ENCODE data around the gene S100A12. TPM values are rescaled to one million over a fixed set of nuclear protein-coding genes. Genes with fewer than 3 reads are reported as not detected.

The S100A12 gene
- total RNA-seq, 1 experiment from 2014 or later = not detected

DNA sequence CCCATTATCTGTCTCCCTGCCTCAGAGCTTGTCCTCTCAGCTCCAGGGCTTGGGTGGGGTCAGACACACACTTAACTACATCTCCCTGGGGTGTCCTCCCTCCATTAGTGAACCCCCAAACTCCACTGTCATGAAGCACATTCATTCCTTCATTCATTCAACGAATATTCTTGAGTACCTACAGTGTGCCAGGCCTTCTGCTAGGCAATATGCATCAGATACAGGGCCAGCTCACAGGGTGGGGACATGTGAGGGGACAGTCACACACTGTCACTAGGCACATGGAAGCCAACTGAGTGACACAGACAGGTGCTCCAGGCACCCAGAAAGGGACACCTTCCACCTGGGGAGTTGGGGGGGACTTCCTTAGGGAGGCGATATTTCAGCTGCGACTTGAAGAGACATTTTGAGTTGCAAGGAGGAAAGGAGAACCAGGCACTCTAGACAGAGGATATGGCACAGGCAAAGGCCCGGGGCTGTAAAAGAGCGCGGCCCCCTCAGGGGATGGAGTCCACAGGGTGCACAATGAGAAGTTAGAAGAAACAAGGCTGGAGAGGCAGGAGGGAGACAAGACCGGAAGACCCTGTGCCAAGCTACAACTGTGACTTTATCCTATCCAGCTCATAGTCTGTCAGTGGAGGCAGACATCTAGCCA lies 24.1 kb upstream of the S100A12 start:
- DNase-seq = no peak
- Histone ChIP-seq H3K4ac (ENCODE audit: low read depth, low read length) (no peak overlapping the region), H2AK5ac (ENCODE audit: insufficient read length, low read length) (no peak overlapping the region), H2BK5ac (ENCODE audit: insufficient read length, low read length) (no peak overlapping the region), H3K18ac (ENCODE audit: insufficient read length, low read depth, low read length) (no peak overlapping the region), H3K14ac (ENCODE audit: insufficient read depth, low read length) (no peak overlapping the region), H2BK15ac (ENCODE audit: low read depth, low read length) (no peak overlapping the region), H3K23ac (ENCODE audit: insufficient read length, low read depth, low read length) (no peak overlapping the region), H2BK20ac (ENCODE audit: low read depth, low read length, poor library complexity, severe bottlenecking) (no peak overlapping the region), H3K79me2 (ENCODE audit: insufficient read depth, low read length) (no peaks in the 10 kb centered on the region), H4K8ac (replicated peaks; ENCODE audit: insufficient read length, low read depth, low read length) (no peak overlapping the region), H4K91ac (ENCODE audit: insufficient read length, low read depth, low read length) (no peak overlapping the region), H3K9ac (ENCODE audit: extremely low read depth, insufficient read length, low read length) (no peak overlapping the region), H3K56ac (ENCODE audit: insufficient read length, low read depth, low read length) (no peak overlapping the region), H3K27ac (ENCODE audit: insufficient read length, low read depth, low read length) (no peak overlapping the region), H4K20me1 (ENCODE audit: control insufficient read depth, insufficient read depth, insufficient read length) (no peaks in the 10 kb centered on the region), H3K79me1 (ENCODE audit: insufficient read depth, low read depth, low read length, poor library complexity, severe bottlenecking) (no peaks in the 10 kb centered on the region), H3K9me3 (ENCODE audit: control insufficient read depth, low read depth, low read length) (no peaks in the 10 kb centered on the region), H3K27me3 (ENCODE audit: insufficient read depth, low read length) (no peaks in the 10 kb centered on the region), H3T11ph (ENCODE audit: low read length) (no peak overlapping the region), H3K4me1 (ENCODE audit: insufficient read depth, low read length) (peaks cover 3% of the 10 kb centered on the region; the same call in 1 of the 2 replicates), H3K23me2 (ENCODE audit: insufficient read length, low read depth, low read length, poor library complexity, severe bottlenecking) (no peaks in the 10 kb centered on the region), H2BK12ac (ENCODE audit: insufficient read length, low read depth, low read length) (no peak overlapping the region), H2BK120ac (ENCODE audit: low read depth, low read length, poor library complexity, severe bottlenecking) (no peak overlapping the region), H2AFZ (ENCODE audit: low read length) (no peak overlapping the region), H4K5ac (ENCODE audit: insufficient read length, low read depth, low read length) (no peak overlapping the region), H3K4me2 (ENCODE audit: insufficient read depth, insufficient read length, low read length) (no peak overlapping the region)
- H3K36me3 Mint-ChIP-seq (ENCODE audit: insufficient read depth in 1 of 3, low read depth in 3 of 3) = peaks cover 0 to 1% (median 0%) of the 10 kb centered on the region in 3 experiments; a peak in 4 of 7 replicates
- H3K4me3 Mint-ChIP-seq = no peak overlapping the region
- H3K9me3 Mint-ChIP-seq = peaks cover 3% of the 10 kb centered on the region in 2 experiments
- H3K27ac Mint-ChIP-seq = no peak overlapping the region
- no CpG with 5 or more reads among the region's 7 CpGs for WGBS (ENCODE audit: extremely low coverage, insufficient read length, low lambda C conversion rate)
- TF ChIP-seq, protein P1, sequence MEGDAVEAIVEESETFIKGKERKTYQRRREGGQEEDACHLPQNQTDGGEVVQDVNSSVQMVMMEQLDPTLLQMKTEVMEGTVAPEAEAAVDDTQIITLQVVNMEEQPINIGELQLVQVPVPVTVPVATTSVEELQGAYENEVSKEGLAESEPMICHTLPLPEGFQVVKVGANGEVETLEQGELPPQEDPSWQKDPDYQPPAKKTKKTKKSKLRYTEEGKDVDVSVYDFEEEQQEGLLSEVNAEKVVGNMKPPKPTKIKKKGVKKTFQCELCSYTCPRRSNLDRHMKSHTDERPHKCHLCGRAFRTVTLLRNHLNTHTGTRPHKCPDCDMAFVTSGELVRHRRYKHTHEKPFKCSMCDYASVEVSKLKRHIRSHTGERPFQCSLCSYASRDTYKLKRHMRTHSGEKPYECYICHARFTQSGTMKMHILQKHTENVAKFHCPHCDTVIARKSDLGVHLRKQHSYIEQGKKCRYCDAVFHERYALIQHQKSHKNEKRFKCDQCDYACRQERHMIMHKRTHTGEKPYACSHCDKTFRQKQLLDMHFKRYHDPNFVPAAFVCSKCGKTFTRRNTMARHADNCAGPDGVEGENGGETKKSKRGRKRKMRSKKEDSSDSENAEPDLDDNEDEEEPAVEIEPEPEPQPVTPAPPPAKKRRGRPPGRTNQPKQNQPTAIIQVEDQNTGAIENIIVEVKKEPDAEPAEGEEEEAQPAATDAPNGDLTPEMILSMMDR (conservative IDR thresholded peaks at IDR 0.05) = no peak
- peaks cover 7 to 22% of the 10 kb centered on the region in 2 experiments; a peak in 3 of 4 replicates for H3K4me1 Mint-ChIP-seq
- H3K27me3 Mint-ChIP-seq (ENCODE audit: low read depth) = peaks cover 28% of the 10 kb centered on the region

Measured in H9 (cell line).